ENCODE data around the gene MICU1.

DNA sequence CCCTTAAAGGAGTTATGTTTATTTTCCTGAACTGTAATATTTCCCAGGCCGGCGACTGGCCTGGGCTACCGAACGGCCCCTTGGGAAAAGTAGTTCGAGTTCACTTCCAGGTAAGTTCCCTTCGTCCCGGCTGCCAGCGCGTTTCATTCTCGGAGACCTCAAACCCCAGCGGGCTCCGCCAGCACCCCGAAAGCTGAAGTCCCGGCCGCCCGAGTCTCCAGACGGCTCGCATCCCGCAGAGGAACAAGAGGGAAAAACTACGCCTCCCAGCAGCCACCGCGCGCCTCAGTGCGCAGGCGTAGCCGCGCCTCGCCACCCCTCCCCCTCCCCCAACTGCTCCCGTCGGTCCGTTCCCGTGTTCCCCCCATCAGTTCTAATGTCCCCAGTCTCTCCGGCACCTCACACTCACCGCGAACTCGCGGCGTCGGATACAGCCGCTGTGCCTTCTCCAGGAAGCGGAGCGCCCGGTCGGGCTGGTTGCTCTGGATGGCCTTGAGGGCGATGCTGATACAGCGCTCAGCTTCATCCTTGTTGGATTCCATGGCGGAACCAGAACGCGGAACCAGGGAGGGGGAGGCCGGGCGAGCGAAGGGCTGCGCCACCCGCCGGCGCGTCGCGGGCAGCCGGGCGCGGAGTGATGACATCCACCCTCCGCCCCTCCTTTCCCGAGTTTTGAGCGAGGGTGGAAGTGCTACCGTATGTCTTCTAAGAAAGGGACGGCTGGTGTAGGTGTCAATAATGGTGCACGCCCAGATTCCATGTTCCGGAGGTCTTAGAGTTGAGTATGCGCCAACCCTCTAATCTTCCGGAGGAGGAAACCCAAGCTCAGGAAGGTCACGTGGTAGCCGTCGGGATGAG is 271.3 kb downstream of the MICU1 start, which contains the start of gene DNAJB12:
- TF ChIP-seq POLR2AphosphoS5 (IDR thresholded peaks at IDR 0.05; ENCODE audit: low read depth, low read length) (peak; percentile 98), CTCF (IDR thresholded peaks at IDR 0.05) (no peak), SIN3A (IDR thresholded peaks at IDR 0.05; ENCODE audit: borderline replicate concordance, insufficient read depth, low read depth, low read length) (peak; percentile 59; the same call in 1 of the 2 replicates)
